Pons (tissue), 1 donor: Measurements from ENCODE around the gene FITM1.

Source experiments
- DNase-seq: peaks from one replicate; pipeline ENCODE4 v3.0.0-alpha.2; 2016; ENCODE audit warnings: low spot score

The FITM1 gene

GRCh38 chr14:24119691-24120090, 10.8 kb upstream of the FITM1 start:
- DNase-seq = no peak

DNA sequence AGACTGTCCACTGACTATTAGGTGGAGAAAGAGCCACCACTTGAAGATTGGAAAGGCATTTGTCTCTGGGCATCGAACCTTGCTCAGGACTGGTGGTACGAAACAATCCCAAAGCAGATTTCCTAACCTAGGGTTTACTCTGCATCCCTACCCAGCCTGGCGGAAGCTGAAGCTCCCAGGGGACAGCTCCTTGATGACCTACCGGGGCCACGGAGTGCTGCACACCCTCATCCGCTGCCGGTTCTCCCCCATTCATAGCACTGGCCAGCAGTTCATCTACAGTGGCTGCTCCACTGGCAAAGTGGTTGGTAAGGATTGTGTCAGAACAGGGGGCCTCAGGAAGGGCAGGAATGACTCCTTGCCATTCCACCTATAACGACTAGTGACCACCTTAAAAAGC, 9.2 kb upstream of the FITM1 start:
- no peak for DNase-seq

DNA sequence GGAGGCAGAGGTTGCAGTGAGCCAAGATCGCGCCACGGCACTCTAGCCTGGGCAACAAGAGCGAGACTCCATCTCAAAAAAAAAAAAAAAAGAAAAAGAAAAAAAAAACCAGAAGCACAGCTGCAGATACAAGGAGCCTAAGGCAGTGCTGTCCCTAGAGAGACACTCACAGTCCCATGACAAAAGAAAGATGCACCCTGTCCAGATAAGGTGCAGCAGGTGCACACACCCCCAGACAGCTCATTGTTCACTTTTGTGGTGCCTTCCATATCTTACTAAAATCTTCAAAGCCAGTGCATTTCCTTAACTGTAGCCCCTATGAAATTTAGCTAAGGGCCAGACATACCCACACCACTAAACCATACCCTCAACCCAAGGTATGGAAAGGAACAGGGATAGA, 8.0 kb upstream of the FITM1 start:
- no peak for DNase-seq

DNA sequence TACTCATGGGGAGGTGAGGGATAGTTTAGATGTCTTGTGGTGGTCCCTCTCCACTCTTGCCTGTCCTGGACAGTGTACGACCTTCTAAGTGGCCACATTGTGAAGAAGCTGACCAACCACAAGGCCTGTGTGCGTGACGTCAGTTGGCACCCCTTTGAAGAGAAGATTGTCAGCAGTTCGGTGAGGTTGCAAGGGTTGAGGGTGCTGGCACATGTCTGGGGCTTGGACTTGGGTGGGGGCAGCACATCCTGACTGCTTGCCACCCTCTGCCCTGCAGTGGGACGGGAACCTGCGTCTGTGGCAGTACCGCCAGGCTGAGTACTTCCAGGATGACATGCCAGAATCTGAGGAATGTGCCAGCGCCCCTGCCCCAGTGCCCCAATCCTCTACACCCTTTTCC, 7.6 kb upstream of the FITM1 start:
- no peak for DNase-seq

DNA sequence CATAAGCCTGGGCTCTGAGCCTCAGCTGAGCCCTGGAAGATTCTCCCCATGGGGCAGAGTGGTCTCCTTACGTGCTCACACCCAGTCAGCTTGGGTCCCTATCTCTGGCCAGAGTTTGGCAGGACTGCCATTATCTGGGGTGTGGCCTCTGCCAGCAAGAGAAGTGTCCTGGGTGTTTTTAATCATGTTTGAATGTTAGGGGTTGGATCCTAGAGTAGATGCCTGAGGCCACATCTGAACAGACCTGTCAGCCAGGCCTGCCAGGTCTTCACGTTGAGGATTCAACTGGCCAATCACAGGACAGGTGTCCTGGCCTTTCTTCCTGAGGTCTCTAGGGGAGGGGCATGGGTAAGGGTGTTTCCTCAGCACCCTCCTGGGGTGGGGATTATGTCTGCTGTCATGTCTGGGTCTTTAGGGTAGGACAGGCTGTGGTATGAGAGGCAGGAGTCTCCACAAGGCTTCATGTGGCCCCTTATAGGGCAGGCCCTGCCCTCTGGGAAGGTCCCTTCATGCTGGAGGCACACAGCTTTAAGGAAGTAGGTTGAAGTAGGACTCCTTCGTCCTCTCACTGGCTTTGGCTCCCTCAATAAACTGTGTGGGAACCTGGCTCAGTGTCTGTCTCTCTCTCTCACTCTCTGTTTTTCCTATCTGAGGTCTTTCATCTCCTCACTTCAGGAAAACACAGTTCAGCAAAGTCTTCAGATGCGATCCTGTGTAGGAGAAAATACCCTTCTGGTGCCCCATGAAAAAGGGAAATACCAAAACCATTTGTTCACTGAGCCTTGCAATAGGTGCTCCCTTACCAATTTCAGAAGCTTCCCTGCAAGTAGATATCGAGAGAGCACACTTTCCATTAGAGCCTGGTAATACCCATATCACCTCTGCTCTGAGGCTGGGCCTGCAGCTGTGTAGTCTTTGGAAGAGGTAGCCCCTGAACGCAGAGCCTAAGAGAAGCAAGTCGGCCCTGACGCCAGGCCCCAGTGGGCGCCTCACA, 6.7 kb upstream of the FITM1 start:
- DNase-seq = no peak

DNA sequence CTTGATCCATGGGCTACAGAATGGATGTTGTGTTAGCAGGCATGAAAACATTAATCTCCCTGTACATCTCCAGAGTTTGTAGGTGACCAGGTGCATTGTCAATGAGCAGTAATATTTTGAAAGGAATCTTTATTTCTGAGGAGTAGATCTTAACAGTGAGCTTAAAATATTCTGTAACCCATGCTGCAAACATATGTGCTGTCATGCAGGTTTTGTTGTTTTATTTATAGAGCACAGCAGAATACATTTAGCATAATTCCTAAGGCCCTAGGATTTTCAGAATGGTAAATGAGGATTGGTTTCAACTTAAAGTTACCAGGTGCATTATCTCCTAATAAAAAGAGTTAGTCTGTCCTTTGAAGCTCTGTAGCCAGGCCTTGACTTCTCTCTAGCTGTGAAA, 3.5 kb upstream of the FITM1 start:
- DNase-seq = no peak

GRCh38 chr14:24127673-24128072, 2.8 kb upstream of the FITM1 start:
- DNase-seq = no peak

GRCh38 chr14:24129410-24129998, 955 bp upstream of the FITM1 start:
- no peak for DNase-seq

DNA sequence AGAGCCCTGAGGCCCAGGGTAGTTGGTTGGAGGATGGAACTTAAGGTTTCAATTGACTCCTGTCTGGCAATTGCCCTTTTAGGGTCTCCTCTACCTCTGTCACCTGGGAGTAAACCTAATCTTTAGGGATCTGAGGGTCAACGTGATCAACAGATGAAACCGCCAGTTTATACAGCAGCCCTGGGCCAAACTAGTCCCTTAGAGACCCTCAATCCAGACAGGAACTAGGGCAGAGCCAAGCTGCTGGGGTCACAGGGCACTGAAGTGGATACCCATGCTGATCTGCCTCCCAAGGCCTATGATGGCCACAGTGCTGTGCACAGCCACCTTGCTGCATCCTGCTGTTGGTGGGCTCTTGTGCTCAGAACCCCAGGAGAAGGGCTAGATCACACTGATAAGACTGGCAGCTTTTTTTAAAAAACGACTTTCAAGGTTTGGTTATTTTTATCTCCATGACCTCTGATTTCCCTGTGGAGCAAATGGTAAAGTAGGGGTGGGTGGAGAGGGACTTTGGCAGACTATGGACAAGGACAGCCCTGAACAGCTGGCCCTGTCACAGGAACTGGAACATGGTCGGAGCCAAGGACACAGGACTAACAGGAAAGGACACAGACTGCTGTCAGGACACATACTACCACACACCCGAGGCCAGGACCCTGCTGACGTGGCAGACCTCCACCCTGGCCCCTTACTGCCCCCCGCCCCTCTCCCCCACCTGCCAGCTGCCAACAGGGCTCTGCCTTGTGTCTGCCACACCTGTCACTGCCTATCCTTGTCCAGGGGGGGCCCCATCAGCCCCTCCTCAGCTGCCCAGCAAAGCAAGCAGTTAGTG, 474 bp downstream of the FITM1 start:
- no peak for DNase-seq

GRCh38 chr14:24131549-24131966, 1.1 kb downstream of the FITM1 start:
- DNase-seq = no peak

- no peak for DNase-seq
Measured at GRCh38 chr14:24132061-24132685, 1.7 kb downstream of the FITM1 start.

DNA sequence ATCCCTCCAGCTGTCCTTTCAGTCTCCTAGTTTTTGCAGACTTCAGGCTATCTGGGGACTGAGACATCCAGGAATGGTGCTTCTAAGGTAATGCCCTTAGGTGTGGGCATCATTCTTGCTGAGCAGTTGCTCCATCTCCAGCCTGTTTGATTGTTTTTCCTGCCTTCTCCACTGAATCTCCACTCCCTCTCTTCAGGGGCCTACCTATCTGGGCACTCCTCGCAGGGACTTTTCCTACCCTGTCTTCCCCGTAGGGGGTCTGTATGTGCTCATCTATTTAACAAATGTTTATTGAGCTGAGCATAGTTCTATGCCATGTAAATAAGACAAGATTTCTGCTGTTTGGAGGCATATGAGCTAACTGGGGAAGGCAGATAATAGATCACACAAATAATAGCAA, 2.5 kb downstream of the FITM1 start:
- DNase-seq = no peak

DNA sequence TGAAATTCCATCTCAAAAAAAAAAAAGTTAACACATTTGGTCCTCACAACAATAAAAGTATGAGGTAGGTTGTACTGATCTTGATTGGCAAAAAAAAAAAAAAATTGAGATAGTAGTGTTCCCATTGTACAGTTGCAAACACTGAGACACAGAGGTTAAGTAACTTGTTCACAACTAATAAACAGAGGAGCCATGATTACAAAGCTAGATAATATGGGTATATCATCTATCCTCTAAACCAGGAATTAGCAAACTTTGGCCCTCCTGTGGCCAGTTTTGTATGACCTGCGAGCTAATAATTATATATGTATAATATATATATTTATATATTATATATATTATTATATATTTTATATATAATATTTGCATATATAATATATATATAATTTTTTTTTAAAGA, 3.3 kb downstream of the FITM1 start:
- DNase-seq = no peak

- no peak for DNase-seq
Measured at GRCh38 chr14:24135584-24135833, 5.0 kb downstream of the FITM1 start.

DNA sequence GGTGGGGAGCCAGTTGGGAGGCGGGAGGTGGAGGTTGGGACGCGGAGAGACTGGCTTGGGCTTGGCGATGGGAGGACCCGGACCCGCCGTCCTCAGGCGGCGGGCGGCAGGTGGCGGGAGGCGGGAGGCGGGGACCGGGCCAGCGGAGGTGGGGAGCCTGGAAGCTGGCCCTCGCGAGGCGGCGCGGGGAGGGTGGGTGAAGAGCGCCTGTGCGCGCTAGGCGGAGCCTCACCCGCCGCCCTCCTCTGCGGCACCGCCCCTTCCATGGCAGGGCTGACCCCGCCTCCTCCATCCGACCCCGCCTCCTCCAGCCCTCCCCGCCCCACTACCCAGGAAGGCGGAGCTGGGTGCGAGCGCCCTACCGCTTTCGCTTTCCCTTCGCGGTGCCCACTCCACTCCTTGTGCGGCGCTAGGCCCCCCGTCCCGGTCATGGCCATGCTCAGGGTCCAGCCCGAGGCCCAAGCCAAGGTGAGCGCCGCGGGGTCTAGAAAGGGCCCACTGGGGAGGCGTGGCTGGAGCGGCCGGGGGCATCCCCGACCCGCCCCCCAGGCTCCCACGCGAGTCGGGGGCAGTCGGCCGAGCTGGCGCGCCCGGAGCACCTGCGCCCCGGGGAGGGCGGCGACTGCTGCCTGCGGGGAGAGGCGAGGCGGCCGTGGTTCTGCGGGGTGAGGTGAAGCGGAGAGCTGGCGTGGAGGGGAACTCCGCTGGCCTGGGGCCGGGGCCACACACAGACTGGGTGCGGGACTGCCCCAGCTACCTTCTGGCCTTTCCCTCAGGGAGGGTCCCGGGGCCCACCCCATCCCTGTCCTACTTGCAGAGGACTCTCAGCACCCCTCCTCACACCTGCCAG, 5.6 kb downstream of the FITM1 start, which contains the start of gene PSME1:
PSME1 (plus strand) TSS at position 361 of the 850 bp plus-strand sequence; CDS start at position 430, 69 bp downstream.
- DNase-seq = peak; percentile 87

DNA sequence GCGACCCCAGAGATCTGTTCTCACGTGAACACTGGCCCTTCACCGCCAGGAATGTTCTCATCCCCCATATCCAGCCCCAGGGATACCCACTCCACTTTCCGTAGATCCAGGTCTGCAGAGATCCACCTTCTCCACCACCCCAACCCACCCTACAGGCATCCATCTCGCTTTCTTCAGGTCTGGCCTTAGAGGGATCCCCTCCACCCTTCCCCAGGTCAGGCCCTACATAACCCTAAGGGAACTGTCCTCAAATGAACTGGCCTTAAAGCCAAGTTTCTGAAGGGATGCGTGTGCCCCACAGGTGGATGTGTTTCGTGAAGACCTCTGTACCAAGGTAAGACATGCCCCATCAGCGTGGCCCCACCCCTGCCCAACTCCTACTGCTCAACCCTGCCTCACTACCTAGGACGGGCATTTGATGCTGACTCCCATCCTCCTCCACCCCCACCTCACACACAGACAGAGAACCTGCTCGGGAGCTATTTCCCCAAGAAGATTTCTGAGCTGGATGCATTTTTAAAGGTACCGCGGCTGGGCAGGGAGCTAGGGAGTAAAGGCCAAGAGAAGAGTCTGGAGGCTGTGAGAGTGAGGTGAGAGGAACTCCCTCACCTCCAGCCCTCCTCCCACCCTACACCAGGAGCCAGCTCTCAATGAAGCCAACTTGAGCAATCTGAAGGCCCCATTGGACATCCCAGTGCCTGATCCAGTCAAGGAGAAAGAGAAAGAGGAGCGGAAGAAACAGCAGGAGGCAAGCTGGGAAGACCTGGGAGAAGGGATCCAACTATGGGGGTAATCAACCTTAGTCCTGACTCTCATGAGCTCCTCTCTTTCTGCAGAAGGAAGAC, 6.4 kb downstream of the FITM1 start:
- no peak for DNase-seq

DNA sequence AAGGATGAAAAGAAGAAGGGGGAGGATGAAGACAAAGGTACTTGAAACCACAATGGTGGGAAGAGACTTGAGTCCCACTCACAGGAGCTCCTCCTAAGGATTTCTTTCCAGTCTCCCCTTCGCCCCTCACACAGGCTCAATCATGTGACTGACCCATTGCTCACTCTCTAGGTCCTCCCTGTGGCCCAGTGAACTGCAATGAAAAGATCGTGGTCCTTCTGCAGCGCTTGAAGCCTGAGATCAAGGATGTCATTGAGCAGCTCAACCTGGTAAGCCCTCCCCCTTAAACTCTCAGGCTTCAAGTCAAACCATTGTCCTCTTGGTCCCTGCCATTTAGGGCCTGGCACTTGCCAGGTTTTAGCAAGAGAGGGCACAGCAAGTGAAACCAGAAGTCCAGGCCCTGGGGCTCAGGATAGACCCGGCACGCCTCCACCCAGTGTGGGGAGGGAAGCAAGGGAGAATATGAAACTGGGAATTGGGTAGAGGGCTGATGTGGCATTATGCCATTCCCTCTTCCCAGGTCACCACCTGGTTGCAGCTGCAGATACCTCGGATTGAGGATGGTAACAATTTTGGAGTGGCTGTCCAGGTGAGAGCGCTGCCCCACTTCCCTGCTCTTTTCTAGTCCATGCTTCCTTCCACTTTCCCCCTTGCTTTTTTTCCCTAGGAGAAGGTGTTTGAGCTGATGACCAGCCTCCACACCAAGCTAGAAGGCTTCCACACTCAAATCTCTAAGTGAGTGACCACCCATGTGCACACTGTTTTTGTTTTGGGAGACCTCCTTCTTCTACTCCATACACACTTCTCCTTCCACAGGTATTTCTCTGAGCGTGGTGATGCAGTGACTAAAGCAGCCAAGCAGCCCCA, 7.3 kb downstream of the FITM1 start:
- DNase-seq = no peak

DNA sequence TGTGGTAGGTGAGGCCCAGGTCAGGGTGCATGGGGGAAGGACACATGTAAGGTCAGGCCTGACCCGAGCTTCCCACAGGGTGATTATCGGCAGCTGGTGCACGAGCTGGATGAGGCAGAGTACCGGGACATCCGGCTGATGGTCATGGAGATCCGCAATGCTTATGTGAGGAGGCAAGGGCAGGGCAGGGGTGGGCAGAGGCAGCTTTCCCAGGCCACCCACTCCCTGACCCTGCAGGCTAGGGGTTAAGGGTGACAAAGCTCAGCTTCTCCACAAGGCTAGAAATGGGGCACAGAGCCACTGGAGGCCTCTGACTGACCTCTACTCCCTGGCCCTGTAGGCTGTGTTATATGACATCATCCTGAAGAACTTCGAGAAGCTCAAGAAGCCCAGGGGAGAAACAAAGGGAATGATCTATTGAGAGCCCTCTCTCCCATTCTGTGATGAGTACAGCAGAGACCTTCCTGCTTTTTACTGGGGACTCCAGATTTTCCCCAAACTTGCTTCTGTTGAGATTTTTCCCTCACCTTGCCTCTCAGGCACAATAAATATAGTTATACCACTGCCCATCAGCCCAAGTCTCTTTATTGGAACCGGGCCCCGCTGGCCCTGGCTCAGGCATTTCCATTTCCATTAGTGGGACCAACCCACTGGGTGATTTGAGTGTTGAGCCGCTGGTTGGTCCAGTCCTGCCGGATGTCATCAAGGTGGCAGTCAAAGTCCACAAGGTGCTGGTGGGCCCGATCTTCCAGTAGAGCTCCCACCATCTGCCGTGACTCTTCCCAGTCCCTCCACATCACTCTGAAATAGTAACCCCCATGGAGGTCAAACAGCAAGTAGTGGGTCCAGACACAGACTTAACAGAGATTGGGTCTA, 8.2 kb downstream of the FITM1 start:
- no peak for DNase-seq
